Measurements from ENCODE around the gene C5orf58.

DNA sequence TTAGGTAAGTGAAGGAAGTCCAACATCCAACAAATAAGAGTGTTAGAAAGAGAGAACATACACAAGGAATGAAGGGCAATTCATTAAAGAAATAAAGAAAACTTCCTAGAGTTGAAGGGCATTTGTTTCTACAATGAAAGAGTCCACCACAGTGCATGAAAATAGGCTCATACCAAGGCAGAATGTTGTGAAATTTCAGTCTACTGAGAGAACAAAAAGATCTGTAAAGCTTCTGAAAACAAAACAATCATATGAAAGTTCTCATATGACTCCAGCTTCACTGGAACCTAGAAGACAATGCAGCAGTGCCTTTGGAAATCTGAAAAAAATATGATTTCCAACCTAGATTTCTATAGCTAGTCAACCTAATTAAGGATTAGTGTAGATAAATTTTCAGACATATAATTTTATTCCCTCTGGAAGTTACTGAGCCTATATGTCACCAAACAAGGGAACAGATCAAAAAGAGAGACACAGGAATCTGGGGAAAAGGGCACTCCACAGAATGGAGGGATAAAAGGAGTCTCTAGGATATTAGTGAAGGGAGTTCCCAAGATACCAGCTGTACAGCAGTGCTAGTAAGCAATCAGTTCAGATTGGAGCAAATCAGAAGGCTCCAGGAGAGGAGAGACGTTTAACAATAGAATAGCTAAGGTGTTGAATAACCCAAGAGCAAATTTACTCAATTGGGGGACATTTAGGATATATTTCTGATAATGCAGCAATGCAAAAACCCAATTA is 5.8 kb downstream of the C5orf58 start:
- TF ChIP-seq NFYB (IDR thresholded peaks at IDR 0.05; ENCODE audit: extremely low read depth, insufficient read length), result no peak
- TF ChIP-seq SIN3A (IDR thresholded peaks at IDR 0.05; ENCODE audit: borderline replicate concordance in 2 of 2, control insufficient read depth in 1 of 2, low read depth in 2 of 2, low read length in 2 of 2), result no peak
- TF ChIP-seq OTX1 (CRISPR knock-in tag; IDR thresholded peaks at IDR 0.05), result no peak
- no peak for TF ChIP-seq FOSL1 (tag; conservative IDR thresholded peaks at IDR 0.05)
- no peak for TF ChIP-seq POLR2AphosphoS2 (IDR thresholded peaks at IDR 0.05; ENCODE audit: low read length)
- TF ChIP-seq IRF2 (CRISPR knock-in tag; IDR thresholded peaks at IDR 0.05), result no peak
- TF ChIP-seq ELF1 (tag; IDR thresholded peaks at IDR 0.05), result no peak
- TF ChIP-seq EP300 (IDR thresholded peaks at IDR 0.05; ENCODE audit: low read length), result no peak
- no peak for TF ChIP-seq ZC3H4 (CRISPR knock-in tag; IDR thresholded peaks at IDR 0.05; ENCODE audit: borderline replicate concordance)
- TF ChIP-seq CTCF (IDR thresholded peaks at IDR 0.05 in 2 of 3, conservative IDR thresholded peaks at IDR 0.05 in 1 of 3; ENCODE audit: insufficient read depth in 2 of 3, low read depth in 1 of 3, low read length in 3 of 3), result no peak
- TF ChIP-seq POLR2A (conservative IDR thresholded peaks at IDR 0.05), result no peak
- no peak for TF ChIP-seq MAFK (IDR thresholded peaks at IDR 0.05; ENCODE audit: low read length)
